Urinary bladder (tissue), 4 donors: ENCODE measurements around the gene NBPF12. TPM values are rescaled to one million over a fixed set of nuclear protein-coding genes. Genes with fewer than 3 reads are reported as not detected.
"Not testable (repeated sequence)": the region's sequence is repeated elsewhere in the genome, so short reads cannot be mapped to it uniquely, and the experiment has no call there.

Experiments used
- DNase-seq: peaks from one replicate; pipeline ENCODE4 v3.0.0-alpha.2; 2015; ENCODE audit errors: extremely low spot score
- H3K27ac ChIP-seq: one replicate; pipeline ENCODE4 v1.5.1; 2013; ENCODE audit warnings: low read depth, mild to moderate bottlenecking, moderate library complexity
- H3K36me3 ChIP-seq: one replicate; pipeline ENCODE4 v1.6.1; 2013; ENCODE audit warnings: mild to moderate bottlenecking, moderate library complexity; ENCODE audit not compliant: insufficient read depth
- H3K4me1 ChIP-seq: one replicate; pipeline ENCODE4 v1.6.1; 2013; ENCODE audit warnings: mild to moderate bottlenecking, moderate library complexity; ENCODE audit not compliant: insufficient read depth
- H3K4me3 ChIP-seq: one replicate; pipeline ENCODE4 v1.5.1; 2013; ENCODE audit warnings: low read depth, low read length
- WGBS: extraction: QIAGEN DNeasy Blood & Tissue Kit; methylation state at CpG from one replicate; pipeline ENCODE4 v1.1.7; 2013; 5-methylcytosine and 5-hydroxymethylcytosine counted together
- polyA plus RNA-seq: library from polyadenylated mRNA; stranded (reverse); fragments of 200-250 nt; gene quantifications from one replicate; pipeline ENCODE4 v1.2.3, GENCODE V29; 2013
- total RNA-seq: library from RNA; depleted of rRNA; stranded (reverse); fragments of >200 nt; gene quantifications from one replicate; pipeline ENCODE4 v1.2.3, GENCODE V29; 2014
- donor health status: healthy with polysubstance abuse.
- donor health status: healthy.

NBPF12 gene
- total RNA-seq (17.6 TPM), polyA plus RNA-seq (8.1 TPM)

- H3K27ac ChIP-seq: peak within 1 kb of the TSS; percentile 67
- peak; percentile 74 for DNase-seq
- H3K4me1 ChIP-seq, H3K36me3 ChIP-seq: not testable (repeated sequence)
- WGBS: under 1% methylated on average over 55 of the region's 61 CpGs
- peak within 1 kb of the TSS; percentile 63 for H3K4me3 ChIP-seq
Measured at GRCh38 chr1:146938242-146938902, at the start of gene NBPF12. NBPF12 (plus strand) TSS chr1:146938324; CDS start chr1:146960144, 21,820 bp downstream.

- not testable (repeated sequence) for H3K4me3 ChIP-seq, DNase-seq, H3K4me1 ChIP-seq, H3K36me3 ChIP-seq, H3K27ac ChIP-seq
- 89% methylated on average over 1 of the region's 4 CpGs for WGBS
Measured at GRCh38 chr1:146891355-146891754, 46.8 kb upstream of the NBPF12 start.

DNA sequence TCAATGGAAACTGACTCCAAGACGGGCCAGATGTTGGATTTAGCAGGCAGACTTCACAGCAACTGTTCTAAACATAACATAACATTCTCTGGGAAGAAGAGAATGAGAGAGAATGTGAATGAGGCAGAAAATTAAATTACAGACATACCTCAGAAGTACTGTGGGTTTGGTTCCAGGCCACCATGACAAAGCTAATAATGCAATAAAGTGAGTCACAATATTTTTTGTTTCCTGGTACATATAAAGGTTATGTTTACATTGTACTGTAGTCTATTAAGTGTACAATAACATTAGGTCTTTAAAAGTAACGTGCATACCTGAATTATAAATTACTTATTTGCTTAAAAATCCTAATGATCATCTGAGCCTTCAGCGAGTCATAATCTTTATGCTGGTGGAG, 45.8 kb upstream of the NBPF12 start:
- DNase-seq, H3K4me3 ChIP-seq, H3K4me1 ChIP-seq, H3K27ac ChIP-seq, H3K36me3 ChIP-seq: not testable (repeated sequence)
- 74% methylated on average over 2 of the region's 3 CpGs for WGBS

GRCh38 chr1:146907565-146908261, 30.4 kb upstream of the NBPF12 start:
- not testable (repeated sequence) for H3K27ac ChIP-seq, H3K36me3 ChIP-seq, DNase-seq, H3K4me1 ChIP-seq, H3K4me3 ChIP-seq
- 24% methylated on average over 5 of the region's 8 CpGs for WGBS

DNA sequence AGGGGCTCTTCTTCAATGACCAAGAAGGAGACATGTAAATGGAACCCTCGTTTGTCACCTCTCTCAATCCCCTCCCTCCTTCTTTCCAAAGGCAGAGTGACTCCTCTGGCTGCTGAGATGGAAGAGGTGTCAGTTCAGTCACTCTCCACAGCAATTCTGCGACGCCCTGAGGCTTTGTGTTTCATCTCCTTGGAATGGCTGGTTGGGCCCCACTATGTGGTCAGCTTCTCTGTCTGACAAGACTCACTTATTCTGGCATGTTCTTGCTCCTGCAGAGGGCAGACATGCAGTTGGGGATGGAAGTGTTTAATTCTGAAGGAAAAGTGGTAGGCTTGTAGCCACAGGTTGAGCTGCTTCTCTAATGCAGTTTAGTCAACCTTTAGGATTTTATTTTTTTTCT, 25.1 kb upstream of the NBPF12 start:
- DNase-seq, H3K4me1 ChIP-seq: not testable (repeated sequence)
- WGBS: 44% methylated on average over 3 of the region's 3 CpGs

GRCh38 chr1:146920811-146921210, 17.3 kb upstream of the NBPF12 start:
- H3K36me3 ChIP-seq, DNase-seq: not testable (repeated sequence)

More for the DNA sequence above, 25.1 kb upstream of the NBPF12 start:
- not testable (repeated sequence) for H3K4me3 ChIP-seq, H3K27ac ChIP-seq, H3K36me3 ChIP-seq

DNA sequence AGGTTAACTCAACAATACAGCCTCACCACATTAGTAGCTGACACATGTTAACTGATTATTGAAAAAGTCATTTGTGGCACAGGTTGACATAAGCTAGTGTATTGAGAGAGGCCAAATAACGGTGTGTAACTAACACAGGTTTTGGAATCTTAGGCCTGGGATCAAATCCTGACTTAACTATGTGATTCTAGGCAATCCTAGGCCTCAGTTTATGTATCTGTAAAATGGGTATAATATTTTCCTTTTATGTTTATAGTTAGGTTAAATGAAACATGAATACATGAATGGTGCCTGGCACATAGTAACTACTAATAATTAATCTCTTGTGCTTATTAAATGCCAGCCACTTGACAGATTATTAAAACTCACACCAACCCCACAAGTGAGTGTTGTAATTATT, 15.5 kb upstream of the NBPF12 start:
- 70% methylated on average over 1 of the region's 1 CpG for WGBS
- H3K27ac ChIP-seq, H3K4me1 ChIP-seq, H3K4me3 ChIP-seq, H3K36me3 ChIP-seq, DNase-seq: not testable (repeated sequence)

More at GRCh38 chr1:146920811-146921210, 17.3 kb upstream of the NBPF12 start:
- H3K27ac ChIP-seq, H3K4me1 ChIP-seq, H3K4me3 ChIP-seq: not testable (repeated sequence)

GRCh38 chr1:146924106-146924505, 14.0 kb upstream of the NBPF12 start:
- not testable (repeated sequence) for DNase-seq, H3K36me3 ChIP-seq, H3K27ac ChIP-seq, H3K4me1 ChIP-seq, H3K4me3 ChIP-seq
- WGBS: 60% methylated on average over 2 of the region's 2 CpGs

DNA sequence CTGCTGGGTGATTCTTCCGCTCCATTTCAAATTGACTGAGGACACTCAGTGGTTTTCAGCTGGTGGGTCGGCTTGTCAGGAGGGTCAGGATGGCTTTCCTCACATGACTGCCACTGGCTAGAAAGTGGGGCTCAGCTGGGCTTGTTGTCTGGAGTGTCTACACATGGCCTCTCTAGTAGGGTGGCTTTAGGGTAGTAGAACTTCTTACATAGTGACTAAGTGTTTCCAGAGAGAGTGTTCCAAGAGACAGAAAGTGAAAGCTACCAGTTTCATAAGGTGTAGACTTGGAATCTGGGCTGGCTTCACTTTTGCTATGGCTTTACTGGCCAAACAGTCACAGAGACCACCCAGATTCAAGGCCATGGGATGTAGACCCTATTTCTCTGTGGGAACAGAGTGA, 11.7 kb upstream of the NBPF12 start:
- WGBS: 84% methylated on average over 2 of the region's 2 CpGs

DNA sequence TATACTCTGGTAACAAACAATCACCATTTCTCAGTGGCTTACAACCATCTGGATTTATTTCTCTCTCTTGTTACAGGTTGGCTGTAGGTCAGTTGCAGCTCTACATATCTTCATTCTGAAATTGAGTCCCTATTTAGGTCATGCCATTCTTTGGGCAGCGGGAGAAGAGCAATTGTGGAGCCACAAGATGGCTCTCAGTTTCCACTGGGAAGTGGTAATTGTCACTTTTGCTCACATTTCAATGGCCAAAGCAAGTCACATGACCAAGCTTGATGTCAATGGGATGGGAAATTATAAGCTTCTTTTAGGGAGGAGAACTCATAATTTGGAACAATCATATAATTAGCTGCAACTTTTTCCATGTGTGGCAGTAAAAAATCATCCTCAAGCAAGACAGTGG, 7.9 kb upstream of the NBPF12 start:
- WGBS: 96% methylated on average over 1 of the region's 1 CpG
- H3K27ac ChIP-seq, DNase-seq: not testable (repeated sequence)

More for the DNA sequence above, 11.7 kb upstream of the NBPF12 start:
- not testable (repeated sequence) for H3K36me3 ChIP-seq, DNase-seq, H3K4me1 ChIP-seq, H3K4me3 ChIP-seq, H3K27ac ChIP-seq

DNA sequence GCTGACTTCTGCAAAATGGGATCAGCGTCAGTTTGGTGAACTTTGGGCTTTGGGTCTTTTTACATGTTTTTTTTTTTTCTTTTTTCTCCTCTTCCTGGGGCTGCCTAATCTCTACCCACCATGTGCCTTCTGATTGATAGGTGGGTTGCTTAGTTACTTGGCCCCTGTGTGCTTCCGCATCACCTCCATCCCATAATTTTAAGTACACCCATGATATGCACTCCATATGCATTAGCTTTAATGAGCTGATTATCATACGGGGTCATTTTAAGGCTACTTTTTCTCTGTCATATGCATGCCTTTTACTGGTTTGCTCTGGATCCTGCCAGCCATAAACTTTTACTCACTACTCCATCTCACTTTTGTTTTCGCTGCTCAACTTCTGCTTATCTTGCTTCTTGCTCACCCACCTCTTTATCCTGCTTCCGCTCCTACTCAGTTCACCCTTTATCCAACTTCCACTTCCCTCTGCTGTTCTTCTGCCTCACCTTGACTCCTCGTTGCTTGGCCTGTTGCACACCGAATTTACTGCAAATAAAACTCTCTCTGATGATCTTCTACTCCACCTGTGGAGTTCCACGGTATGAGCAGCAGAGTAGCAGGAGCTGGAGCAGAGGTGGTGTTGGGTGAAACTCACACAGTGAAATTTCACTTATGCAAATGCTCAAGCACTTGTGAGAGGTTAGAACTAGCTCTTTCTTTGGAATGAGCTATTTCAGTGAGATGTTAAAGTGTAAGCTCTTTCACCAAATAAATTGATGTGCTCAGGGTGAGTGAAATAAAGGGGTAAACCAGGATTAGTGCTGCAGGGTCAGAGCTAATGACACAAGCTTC, 3.5 kb upstream of the NBPF12 start:
- H3K4me3 ChIP-seq, H3K36me3 ChIP-seq, H3K4me1 ChIP-seq, DNase-seq, H3K27ac ChIP-seq: not testable (repeated sequence)
- 44% methylated on average over 6 of the region's 8 CpGs for WGBS

More for the DNA sequence above, 7.9 kb upstream of the NBPF12 start:
- H3K36me3 ChIP-seq, H3K4me1 ChIP-seq, H3K4me3 ChIP-seq: not testable (repeated sequence)

DNA sequence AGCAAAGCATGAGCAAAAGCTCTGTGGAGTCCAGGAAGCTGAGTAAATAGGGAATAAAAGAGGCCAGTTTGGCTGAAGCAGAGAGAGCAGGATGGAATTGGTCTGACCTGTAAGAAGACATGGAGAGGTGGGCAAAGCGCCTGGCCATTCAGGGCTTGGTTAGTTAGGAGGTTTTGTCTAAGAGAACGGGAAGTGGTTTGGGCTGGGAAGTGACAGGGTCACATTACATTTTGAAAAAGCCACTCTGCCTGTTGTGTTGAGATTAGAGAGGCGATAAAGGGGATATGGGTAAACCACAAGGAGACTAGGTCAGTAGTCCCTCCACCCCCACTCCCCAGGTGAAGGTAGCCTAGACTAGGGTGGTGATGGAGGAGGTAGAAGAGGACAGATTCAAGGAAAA, 662 bp upstream of the NBPF12 start:
- DNase-seq, H3K36me3 ChIP-seq, H3K4me3 ChIP-seq, H3K27ac ChIP-seq, H3K4me1 ChIP-seq: not testable (repeated sequence)
- no CpG with 5 or more reads among the region's 3 CpGs for WGBS

GRCh38 chr1:146938927-146939786, 1.0 kb downstream of the NBPF12 start:
- Histone ChIP-seq H3K4me3 (peak overlapping the region; percentile 63), H3K27ac (peak overlapping the region; percentile 67)
- DNase-seq, H3K4me1 ChIP-seq, H3K36me3 ChIP-seq: not testable (repeated sequence)
- 4% methylated on average over 55 of the region's 55 CpGs for WGBS
